GM19463 (cell line): ENCODE measurements around the gene ANKS1B.
A peak's percentile ranks its signal among the peaks of the same experiment; 100 is the strongest.

Experiments
- ATAC-seq: cut with Tn5 transposase; IDR thresholded peaks from one replicate; pipeline ENCODE4 v1.9.1; 2021; ENCODE audit warnings: mild to moderate bottlenecking, moderate library complexity; ENCODE audit not compliant: unreplicated experiment

Gene ANKS1B

DNA sequence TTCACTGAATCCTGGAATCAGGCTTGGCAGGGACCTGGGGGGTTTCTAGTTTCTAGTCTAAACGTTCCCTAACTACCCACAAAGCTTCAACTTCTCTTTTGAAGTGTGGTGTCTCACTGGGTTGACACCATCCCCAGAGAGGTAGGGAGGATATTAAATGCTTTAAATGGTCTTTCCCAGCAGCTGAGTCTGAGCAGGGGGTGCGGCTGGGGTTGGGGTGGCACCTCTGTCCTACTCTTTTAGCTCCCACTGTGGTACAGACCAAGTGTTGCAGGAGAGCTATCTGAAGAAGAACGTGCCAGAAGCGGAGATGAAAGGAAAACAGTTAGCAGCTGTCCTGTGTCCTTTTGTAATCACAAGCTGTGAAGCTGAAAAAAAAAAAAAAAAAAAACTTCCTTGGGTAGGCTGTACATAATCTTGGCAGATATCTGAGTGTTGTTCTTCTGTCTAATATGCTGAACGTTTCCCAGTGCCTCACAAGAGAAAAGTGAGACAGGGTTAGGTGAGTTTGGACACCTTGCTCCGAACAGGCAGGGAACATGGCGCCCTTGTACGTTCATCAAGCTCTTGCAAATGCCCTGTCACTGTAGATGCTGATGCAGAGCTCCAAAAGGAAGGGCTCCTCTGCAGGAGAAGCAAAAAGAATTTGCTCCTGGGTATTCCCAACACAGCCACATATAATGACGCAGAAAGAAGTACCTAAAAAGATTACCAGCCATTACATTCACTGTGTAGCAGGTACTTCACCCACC is 892.5 kb downstream of the ANKS1B start:
- no peak for ATAC-seq

DNA sequence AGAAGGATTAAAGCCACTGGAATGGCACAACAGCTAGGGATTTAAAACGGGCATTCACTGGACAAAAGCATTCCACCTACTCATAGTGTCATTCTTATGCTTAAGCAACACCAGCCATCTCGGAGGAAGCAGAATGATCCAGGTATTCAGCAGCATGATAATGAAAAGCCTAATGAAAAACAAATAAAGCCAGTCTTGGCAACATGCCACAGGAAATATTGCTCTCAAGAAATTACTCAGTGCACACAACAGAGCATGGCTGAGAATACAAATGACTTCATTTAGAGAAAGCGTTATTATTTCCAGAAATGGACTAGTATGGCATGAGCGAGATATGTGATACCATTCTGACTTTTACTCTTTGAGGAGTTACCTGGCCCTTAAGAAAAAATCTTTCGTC is 897.5 kb downstream of the ANKS1B start:
- ATAC-seq = no peak

DNA sequence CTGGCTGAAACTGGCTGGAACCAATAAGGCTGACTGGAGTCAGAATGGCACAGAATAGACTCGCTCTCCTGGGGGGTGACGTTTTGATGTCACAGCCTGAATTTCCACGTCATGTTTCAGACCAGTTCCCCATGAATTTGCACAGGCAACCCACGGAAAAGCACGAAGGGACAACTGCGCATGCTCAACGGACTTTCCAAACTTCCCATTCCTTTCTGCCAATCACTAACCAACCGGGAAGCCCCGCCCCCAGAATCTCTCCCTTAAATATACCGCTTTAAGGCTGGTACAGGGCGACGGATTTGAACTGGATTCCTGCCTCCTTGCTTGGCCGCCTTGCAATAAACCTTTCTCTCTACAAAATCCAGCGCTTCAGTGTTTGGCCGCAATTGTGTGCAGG is 904.9 kb downstream of the ANKS1B start:
- ATAC-seq = no peak

DNA sequence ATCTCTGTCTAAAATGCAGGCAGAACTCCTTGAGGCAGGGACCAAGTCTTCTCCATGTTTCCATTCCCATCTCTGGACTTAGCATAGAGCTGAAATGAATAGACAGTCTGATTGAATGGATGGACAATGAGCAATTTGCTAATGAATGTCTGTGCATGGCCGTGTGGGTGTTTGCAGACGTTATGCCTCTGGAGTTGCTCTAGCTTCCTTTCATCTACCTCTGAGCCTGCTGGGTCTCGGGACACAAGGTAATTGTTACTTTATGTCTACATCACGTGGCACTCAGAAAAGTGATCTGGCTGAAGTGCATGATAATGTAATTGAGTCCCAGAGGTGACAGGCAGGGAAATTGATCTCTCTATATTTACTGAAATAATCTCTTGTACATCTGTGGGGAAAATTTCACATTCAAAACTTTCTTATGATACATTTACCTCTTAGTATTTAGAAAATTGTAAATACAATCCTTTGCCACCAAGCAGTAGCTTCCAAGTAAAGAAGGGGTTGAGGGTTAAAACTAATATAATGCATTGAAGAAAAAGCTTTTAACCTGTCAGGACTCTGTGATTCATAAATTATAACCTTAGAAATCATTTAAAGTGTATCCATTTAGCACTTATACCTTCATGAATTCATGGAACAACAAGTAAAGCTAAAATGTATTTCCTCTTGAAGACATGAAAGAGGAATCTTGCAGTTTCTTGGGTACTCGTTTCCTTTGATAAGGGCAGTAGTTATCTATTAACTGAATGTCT is 915.6 kb downstream of the ANKS1B start:
- no peak for ATAC-seq

DNA sequence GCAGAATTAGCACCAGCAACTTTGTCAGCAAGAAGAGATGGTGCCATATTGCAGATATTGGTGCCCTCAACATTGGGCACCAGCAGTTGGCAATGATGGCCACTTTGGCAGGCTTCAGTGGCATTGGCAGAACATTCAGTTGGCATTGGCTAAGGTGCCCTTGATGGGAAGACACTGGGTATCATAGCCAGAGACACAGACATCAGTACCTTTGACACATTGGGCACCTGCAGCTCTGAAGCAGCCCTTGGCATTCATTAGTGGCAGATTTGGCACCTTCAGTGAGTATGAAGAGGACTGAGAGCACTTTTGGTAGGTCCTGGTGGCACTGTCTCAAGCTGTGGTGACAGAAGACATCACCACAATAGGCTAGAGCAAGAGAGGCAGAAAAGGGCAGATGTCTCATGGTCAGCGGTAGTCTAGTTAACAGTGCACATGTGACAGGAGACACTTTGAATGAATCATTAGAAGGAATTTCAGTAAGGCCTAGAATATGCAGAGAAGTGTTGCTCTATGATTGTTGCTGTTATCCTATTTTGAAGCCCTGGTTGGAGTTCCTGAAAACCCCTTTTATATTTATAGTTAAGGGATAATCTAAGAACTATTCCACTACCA is 917.5 kb downstream of the ANKS1B start:
- no peak for ATAC-seq

DNA sequence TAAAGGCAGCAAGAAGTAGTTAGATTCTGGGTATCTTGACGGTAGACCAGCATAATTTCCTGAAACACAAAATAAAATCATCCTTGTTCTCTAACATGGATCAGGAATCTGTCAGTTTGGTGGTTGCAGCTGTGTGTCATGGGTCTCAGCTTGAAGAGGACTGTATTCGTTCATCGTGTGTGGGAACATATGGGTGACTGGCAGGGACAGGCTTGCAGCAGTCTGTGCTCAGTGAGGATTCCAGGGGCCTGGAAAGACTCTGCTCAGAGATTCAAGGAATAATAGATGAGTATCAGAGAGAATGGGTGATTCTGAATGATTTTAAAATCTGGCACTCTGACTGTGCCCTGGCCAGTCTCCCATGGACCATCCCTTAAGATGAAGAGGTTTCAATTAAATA is 918.0 kb downstream of the ANKS1B start:
- no peak for ATAC-seq

DNA sequence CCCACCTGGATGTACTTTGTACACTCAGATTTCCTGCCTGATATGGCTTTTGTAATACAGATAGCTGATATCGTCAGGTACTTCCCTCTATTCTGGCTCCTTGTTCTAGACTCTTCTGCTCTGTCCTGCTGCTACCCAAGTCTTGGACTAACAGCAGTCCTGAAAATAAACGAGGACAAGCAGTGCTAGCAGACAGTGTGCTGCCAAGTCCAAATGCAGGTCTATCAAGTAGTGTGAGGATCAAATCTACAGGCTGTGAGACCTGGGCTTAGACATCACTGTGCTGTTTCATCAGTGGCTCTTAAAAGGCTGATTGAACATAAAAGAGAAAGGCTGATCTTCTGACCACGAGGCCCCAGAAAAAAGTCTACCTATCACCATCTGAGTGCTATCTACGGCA is 921.6 kb downstream of the ANKS1B start:
- ATAC-seq = no peak

DNA sequence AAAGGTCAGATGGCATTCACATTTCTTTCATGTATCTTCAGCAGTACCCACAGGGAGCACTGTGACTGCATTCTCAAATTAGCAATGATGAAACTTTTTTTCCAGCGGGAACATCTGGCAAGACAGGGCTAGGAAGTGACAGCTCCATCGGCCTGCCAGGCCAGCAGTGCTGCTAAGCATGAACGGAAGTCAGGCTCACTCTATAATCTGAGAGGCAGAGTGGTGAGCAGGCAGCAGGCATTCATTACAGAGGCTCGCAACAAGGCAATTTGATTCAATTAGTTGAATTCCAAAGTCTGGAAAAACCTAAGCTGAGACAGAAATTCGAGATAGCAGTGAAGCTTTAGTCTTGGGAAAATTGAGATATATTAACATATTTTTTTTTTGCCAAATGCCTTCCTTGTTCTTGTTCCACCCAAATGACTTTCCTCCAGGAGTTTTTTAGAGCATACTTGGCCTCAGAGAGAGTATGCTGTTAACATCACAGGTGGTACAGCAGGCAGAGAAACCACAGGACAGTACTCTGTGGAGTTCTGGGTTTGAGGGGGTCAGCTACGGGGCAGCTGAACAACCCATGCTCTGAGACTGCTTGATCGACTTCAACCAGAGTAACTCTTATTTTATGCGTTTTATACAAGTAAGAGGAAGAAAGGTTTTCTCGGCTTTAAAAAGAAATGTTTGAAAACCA is 924.8 kb downstream of the ANKS1B start:
- ATAC-seq = no peak

DNA sequence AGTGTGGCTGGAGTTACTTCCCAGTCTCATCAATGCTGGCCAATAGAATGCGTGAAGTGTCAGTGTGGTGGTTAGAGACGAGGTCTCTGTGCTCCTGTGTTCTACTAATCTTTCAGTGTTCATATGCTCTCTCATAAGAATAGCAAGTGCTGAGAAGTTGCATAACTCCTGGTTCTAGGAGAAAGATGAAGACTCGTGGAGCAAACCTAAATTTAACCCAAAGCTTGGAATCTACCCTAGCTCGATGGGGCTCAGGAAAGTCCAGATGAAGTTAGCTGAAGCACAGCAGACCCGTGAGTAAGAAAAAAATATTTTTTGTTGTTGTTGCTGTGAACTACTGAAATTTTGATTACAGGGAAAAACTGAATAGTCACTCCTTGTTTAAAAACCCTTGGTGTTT is 927.1 kb downstream of the ANKS1B start:
- no peak for ATAC-seq

DNA sequence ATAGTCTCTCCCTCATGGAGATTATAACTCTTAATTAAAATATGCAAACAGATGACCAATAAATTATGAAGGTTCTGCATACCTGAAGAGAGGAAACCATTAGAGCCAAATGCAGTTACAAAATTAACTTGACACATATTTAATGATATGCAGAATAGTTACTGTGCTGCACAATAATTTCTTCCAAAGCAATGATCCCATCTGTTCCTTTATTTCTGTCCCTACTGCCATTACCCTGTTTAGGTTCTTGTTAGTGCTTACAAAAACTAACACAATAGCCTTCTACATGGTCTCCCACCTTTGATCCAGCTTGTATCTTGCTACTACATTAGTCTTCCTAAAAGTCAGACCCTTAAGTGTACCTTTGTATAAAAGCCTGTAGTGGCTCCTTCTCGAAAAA is 928.5 kb downstream of the ANKS1B start:
- no peak for ATAC-seq

DNA sequence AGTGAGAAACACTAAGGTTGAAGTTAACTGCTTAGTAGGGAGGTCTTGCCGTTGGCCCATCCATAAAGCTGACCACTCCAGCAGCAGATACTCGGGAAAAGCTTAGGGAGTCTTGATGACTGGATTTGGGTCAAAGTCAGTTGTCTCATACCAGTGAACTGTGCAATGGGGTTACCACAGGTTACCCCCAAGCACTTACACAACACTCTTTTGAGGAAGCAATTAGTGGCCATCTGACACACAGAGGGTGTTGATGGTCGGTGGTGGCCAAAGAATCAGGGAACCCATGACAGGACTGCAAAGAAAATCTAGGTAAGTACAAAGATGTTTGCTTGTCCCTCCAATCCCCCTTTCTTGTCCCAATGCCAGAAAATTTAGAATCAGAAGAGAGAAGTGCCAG is 929.4 kb downstream of the ANKS1B start:
- ATAC-seq = no peak

DNA sequence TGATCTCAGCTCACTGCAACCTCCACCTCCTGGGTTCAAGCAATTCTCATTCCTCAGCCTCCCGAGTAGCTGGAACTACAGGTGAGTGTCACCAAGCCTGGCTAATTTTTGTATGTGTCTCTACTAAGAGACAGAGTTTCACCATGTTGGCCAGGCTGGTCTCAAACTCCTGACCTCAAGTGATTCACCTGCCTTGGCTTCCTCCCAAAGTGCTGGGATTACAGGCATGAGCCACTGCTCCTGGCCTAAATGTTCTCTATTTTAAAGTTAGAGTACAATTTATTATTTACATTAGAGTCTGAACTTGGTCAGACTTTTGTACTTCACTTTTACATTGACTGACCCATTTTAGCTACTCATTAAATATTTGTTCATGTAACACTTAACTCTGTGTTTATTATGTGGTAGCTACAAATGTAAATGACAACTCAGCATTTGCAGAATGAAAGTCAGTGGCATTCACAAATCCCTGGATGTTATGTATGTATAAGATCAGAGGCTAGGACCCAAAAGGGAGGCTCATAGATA is 930.1 kb downstream of the ANKS1B start:
- ATAC-seq = no peak

DNA sequence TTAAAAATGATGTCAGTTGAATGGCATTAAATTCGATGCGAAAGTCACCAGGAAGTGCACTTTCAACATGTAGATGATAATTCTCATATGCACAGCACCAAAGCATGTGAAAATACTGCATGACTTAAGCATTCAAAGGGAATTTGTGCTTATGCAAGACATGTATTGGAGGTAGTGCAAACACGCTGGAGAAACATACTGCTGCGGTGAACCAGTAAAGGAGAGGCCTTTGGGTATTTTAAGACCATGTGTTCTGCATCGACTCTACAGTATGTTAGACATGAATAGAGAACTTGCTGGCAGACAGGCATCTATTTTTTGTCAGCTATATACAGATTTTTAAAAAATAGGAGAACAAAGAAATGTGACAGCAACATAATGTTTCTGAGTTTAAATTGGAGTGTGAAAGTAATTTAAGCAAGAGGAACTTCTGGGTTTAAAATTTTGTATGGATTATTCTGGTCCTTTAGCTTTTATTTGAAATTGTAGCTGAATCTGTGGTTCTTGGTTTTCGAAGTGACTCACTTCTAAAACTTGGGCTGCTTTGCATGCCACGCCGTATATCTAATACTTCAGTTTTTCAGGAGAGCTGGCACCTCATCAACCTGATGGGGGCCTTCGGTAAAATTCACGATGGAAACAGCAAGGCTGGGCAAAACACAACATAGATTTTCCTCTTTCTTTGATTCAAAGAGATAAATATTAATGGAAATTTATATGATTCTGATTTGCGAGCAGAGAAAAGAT is 930.9 kb downstream of the ANKS1B start:
- ATAC-seq = no peak

DNA sequence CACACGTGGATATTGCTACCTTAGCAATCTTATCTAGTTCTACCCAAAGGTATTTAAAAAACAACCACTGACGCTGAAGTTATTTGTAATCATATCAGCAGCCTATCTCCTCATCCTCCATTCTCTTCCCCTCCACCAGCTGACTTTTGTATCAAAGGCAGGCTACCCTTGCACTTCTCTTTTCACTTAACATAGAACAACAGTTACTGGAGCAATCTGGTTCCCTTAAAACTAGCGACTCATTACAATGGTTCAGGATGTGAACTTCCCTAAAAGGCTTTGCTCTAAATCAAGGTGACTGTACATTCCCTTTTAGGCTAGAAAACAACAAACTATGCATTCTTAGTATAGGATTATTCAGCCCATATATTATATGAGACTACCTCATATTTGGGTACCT is 935.0 kb downstream of the ANKS1B start:
- no peak for ATAC-seq

DNA sequence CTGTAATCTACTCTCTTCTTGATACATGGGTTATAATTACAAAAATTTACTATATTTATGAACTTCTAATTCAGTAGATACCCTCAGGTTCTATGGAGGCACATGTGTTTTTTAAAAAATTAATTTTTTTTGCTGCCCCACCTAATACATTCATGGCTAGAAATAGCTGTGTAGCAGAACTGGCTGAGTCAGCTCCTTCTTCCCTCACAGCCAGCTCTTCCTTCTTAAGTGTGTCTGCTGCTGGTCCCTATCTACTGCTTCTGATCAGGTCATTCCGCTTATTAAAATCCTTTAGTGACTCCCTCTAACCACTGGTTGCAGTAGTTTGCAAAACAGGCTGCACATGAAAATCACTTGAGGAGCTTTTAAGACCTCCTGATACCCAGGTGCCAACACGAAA is 939.6 kb downstream of the ANKS1B start:
- ATAC-seq = no peak

DNA sequence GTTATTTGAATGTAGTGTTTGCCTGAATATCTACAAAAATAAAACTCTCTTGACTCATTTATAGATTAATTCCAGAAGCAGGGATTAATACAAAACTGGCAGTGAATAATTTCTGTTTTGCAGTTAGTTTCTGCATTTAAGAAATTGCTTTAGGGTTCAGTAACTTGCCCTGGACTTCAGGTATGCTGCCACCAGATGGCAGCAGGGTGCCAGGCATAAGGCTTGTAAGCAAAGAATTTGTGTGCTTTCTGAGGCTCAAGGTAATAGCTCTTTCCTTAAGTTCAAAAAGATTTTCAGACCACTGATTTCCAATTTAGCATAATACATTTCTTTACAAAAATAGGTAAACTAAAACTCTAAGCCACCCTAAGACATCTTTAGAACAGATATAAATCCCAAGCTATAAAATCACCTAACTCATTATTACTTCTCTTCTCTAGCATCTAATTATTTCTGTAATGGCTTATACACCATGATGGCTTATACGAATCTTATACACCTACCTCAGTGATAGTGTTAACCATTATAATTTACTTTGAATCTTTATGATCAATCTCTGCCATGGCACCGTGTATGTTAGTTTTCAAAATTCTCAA is 941.3 kb downstream of the ANKS1B start:
- peak; percentile 65 for ATAC-seq

DNA sequence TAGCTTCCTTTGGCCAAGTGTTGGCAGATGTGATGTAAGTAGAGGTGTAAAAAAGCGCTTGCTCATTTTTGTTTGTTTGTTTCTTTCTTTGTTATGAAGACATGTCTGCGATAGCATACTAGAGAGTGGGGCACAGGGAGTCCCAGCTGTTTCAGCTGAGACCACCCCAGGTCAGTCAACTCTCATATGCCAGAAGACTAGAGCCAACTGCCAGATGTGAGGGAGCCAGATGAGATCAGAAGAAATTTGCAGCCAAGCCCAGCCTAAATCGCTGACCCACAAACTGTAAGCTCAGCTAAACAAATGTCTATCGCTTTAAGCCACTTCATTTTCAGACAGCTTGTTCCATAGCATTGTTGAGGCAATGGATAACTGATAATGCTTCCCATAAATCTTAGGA is 942.5 kb downstream of the ANKS1B start:
- ATAC-seq = no peak

DNA sequence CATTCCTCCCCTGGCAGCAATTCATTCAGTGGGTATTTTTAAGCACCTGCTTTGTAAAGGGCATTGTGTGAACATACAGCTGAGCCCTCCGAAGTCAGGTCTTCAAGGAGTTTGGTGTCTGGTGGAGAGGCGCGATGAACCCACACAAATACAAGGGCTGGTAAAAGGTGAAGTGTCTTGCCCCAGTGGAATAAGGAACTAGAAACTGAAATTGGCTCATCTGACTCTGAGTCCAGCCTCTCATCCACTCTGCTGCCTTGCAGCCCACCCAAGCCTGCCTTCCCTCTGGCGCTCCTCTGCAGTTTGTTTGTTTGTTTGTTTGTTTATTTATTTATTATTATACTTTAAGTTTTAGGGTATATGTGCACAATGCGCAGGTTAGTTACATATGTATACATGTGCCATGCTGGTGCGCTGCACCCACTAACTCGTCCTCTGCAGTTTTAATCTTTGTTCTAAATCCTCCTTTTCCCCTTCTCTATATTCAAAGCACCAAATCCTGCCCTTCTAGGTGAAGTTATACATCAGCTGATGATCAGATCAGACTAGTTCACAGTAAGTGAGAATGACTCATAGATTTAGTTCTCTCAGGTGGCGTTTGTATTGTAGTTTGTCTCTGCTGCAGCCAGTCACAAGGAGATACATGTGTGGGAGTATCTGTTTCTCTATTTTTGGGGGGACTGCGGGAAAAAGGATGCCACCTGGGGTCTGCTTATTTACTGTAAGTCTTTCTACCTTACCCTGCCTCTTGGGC is 945.2 kb downstream of the ANKS1B start:
- no peak for ATAC-seq

DNA sequence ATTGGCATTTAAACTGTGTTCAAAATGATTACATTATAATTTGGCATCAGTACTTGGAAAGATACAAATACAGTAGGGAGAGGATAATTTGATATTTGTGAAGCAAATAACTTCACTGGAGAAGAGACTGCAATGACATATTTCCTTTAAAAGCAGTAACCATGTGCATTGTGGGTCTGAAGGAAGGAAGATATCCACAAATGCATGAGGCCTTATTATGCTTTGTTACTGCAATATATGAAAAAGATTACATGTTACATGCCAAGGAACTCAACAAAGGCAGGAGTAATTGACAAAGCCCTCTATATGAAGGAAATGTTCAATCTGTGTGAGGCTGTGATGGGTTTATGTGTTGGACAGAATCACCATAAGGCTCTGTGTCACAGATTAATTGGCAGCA is 948.2 kb downstream of the ANKS1B start:
- no peak for ATAC-seq

DNA sequence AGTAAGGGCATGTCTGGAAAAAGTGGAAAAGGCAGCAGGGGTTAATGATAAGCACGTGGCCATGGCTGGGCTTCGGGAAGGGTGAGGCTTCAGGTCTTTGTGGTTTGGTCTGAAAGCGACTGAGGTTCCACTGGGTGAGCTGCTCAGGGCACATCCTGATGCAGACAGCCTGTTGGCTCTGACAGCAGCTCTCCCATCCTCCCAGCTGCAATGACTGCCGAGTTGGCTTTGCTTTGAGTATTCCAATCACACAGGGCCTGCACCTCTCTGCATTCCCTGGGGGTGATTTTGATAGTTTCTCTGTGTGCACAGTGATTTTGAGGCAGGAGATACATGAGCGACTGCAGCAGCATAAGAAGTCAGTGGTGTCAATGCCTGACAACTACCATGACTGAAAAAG is 948.9 kb downstream of the ANKS1B start:
- ATAC-seq = no peak
